GM18951 (cell line): ENCODE data around the gene DOCK4.
"Not testable (repeated sequence)": the region's sequence is repeated elsewhere in the genome, so short reads cannot be mapped to it uniquely, and the experiment has no call there.

Experiments
- POLR2A ChIP-seq: IDR thresholded peaks from 4 replicates; pipeline ENCODE4 v1.6.1; 2011; ENCODE audit warnings: mild to moderate bottlenecking; ENCODE audit not compliant: insufficient read length, insufficient read depth; ENCODE audit errors: extremely low read depth
- in situ Hi-C: fragments of 300-500 bp; cut with MboI; formaldehyde crosslinking; loops from one replicate; pipeline ENCODE4 v1.12.0; 2022; ENCODE audit warnings: low sequenced_read_pairs, mixed read lengths, inconsistent platforms; ENCODE audit not compliant: unreplicated experiment

The DOCK4 gene

DNA sequence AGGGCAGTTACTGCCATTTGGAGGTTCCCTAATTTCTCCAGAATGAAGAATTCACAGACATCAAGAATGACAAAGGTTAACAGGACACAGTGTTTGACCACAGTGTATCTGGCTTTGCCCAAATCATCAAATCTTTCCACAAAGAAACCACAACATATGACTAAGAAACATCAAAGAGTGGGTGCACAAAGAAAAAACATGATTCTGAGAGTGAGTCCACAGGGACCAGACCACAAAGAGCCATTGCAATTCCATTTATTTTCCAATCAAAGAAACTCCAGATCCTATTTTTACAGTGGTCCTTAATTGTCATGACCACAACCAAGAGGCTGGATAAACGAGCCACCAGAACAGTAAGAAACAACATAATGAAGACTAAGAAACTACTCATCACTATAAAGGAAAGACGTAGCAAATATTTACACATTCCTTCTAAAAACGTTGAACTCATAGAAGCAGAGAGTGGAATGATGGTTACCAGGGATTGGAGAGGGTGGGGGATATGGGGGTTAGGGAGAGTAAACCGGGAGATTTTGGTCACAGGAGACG is 286.5 kb downstream of the DOCK4 start:
- no peak for TF ChIP-seq POLR2A
- in situ Hi-C loops = no loop called here

DNA sequence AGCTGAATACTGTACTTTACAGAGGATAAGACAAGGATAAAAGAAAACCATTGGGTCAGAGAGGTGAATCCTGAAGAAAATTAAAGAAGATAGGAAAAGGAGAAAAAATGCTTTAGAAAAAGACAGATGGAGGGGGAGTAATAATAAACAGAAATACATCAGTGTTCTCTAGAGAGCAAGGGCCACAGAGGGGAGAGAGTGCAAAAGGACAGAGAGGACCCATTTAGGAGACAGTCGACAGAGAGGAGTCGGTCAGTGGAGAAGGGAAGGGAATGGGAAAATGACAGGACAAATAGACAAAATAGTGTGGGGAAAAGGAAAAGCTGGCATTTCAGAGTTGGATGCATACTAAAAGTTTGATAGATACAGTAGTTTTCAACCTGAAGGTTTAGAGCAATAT is 287.0 kb downstream of the DOCK4 start:
- no peak for TF ChIP-seq POLR2A
- in situ Hi-C loops = no loop called here

DNA sequence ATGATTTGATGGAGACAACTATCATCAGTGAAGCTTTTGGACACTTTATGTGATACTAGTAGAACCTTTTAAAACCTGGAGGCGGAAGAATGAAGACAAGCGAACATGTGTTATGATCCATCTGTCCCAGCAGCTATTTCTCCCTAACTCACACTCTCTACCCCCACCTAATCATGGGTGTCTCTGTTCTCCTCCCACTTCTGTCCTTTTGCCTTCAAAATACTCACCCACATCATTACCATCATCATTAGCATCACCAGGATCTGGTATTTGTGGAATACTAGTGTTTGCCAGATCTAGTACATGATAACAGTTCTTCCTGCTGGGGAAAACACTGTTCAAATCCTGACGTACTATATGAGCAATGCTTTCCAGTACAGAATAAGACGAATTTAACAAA is 287.7 kb downstream of the DOCK4 start:
- in situ Hi-C loops = no loop called here
- no peak for TF ChIP-seq POLR2A

DNA sequence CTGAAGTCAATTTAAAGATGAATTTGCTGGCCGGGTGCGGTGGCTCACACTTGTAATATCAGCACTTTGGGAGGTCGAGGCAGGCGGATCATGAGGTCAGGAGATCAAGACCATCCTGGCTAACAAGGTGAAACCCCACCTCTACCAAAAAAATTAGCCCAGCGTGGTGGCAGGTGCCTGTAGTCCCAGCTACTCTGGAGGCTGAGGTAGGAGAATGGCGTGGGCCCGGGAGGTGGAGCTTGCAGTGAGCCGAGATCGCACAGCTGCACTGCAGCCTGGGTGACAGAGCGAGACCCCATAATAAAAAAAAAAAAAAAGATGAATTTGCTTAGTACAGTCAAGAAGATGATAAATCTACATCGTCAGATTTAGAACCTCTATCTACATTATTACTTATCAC is 288.8 kb downstream of the DOCK4 start:
- in situ Hi-C loops = not testable (repeated sequence)

DNA sequence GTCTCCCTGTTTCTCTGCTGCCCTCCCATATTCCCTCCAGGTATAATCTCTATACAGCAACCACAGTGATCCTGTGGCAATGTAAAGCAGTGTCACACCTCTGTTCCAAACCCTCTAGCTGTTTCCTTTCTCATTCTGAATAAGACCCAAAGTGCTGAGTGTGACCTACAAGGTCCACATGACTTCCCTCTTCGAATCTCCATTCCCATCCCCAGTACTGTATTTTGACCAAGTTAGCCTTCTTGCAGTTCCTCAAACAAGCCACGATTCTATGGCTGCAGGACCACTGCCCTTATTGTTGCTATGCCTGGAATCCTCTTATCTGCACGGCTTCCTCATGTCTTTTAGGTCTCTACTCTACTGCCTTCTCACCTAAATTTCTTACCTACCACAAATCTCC is 291.9 kb downstream of the DOCK4 start:
- no peak for TF ChIP-seq POLR2A
- in situ Hi-C loops = no loop called here

DNA sequence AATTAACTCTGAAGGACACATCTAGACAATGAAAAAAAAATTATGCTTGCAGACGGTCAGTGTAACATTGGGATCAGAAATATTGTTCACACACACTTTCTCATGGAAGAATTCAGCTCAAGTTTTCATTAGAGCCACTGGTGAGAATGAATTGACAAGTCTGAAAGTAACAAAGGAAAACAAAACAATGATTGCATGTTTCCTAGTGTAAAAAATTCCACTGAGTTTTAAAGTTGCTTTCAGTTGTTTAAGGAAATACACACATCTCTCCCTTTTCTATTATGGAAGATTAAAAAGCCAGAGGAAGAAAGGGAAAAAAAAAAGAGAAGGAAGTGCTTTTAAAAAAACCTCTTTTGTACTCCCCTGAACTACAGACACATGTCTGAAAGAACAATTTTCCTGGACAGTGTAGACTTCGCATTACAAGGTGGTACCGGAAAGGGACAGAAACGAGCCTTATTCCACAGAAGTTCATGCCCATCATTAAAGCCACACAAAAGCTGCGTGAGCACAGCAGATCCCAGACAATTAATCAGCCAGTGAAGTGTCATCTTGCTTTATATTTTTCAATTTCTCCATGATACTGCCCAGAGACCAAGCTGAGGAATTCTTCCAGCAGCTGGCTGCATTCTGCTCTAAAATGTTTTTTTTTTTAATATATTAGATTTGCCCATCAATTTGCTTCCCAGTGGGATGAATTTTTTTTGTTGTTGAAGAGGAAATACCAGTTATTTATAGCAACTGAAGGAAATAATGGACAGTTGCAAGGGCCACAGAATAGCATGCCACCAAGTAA is 294.8 kb downstream of the DOCK4 start:
- no peak for TF ChIP-seq POLR2A

DNA sequence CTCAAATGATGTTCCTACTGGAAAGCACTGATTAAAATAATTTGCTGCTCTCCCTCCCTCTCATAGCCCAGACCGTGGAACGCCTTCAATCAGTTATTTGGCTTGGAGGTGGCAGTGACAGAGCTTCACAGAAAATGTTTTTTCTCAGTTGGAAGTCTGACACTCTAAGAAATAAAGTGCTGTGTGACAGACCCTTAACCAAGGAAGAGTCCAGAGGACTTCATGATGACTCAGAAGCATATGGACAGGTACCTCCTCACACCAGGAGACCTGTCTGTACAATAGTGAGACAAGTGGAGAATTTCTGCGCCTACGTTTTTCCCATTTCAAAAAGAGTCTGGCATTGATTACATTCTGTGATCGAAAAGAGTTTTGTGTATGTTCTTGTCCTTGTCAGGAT is 295.5 kb downstream of the DOCK4 start:
- no peak for TF ChIP-seq POLR2A
- in situ Hi-C loops = no loop called here

More for the DNA sequence above, 294.8 kb downstream of the DOCK4 start:
- in situ Hi-C loops = no loop called here

DNA sequence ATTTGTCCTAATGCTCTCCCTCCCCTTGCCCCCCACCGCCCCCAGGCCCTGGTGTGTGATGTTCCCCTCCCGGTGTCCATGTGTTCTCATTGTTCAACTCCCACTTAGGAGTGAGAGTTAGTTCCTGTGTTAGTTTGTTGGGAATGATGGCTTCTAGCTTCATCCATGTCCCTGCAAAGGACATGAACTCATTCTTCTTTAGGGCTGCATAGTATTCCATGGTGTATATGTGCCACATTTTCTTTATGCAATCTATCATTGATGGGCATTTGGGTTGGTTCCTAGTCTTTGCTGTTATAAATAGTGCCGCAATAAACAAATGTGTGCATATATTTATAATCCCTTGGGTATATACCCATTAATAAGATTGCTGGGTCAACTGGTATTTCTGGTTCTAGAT is 297.5 kb downstream of the DOCK4 start:
- in situ Hi-C loops = not testable (repeated sequence)

DNA sequence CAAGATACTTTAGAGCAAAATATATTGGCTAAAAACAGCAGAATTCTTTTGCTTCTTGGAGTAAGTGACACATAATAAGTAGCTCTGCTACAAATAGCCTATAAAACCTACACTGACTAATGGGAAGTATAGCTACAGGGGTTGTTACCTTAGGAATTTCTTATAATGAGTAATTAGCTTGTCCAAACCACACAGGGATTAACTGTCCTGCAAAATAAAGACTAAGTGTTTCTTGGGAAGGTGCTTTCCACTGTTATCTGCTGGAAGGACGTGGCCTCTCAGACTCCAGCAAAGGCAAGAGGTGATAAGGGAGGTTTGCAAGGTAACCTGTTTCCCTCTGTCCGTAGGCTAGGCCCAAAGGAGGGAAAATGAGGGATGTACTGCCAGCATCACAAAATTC is 302.4 kb downstream of the DOCK4 start:
- no peak for TF ChIP-seq POLR2A
- in situ Hi-C loops = no loop called here

DNA sequence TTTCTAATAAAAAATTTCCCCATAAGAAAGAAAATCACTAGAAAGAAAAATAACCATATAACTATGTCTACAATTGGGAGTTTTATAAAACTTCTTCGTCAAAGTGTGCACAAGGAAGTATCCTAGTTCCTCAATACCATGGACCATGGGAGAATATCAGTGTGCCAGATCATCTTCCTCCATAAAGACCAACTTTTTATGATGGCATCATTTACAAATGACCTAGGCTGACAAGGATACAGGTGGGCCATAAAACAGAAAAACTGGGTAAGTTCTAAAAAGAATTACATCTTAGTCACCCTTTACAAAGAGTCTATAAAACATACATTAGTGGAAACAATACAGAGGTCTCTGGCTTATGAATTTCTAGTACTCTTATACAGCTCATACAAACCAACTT is 303.2 kb downstream of the DOCK4 start:
- in situ Hi-C loops = no loop called here
- TF ChIP-seq POLR2A = no peak

DNA sequence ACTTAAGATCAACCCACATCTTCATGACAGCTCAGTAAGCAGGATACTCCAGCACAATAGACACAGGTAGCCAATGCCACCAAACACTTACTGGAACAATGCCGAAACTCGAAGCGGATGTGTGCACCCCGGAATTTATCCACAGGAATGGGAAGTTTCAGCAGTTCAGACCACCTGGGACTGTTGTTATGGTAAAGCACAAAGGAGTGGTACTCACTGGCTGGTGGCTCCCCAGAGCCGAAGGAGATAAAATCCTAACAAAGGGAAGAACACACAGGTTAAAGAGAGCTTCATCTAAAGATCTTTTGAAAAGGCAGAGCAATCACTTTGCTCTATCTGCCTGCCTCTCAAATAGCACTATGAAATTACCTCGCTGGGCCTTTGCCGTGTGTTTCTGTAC is 305.9 kb downstream of the DOCK4 start:
- in situ Hi-C loops = no loop called here
- no peak for TF ChIP-seq POLR2A

DNA sequence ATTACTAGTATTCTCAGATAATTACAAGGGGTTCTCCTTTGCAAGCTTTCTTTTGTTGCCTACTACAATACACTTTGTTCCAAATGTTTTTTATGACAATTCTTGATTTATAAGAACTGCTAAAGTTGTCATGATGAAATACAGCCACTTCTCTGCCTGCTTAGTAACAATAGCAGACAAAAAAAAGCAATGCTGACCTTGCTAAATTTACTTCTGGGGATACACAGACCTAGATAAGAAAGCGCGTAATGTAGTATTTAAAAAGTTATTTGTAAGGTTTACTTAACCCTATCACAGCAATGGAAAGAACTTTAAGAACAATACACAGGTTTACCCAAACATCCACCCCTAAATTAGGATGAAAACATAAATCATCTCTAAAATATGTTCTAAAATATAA is 311.1 kb downstream of the DOCK4 start:
- in situ Hi-C loops = no loop called here
- TF ChIP-seq POLR2A = no peak

DNA sequence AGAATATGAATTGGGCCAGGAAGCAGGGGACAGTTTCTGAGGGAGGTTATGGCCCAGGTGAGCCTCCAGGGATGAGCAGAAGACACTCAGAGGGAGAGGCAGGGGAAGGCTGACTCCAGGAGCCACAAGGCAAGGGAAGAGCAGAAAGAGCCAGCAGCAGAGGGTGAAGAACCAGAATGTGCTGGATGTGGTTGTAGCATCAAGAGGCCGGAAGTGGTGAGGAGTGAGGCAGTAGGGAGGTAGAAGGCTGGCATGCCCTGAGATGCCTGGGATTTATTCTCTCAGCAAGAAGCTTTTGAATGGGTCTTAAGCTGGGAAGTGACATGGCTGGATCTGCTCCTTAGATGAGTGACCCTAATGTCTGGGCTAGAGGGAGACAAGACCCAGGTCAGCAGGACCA is 311.7 kb downstream of the DOCK4 start:
- in situ Hi-C loops = no loop called here

DNA sequence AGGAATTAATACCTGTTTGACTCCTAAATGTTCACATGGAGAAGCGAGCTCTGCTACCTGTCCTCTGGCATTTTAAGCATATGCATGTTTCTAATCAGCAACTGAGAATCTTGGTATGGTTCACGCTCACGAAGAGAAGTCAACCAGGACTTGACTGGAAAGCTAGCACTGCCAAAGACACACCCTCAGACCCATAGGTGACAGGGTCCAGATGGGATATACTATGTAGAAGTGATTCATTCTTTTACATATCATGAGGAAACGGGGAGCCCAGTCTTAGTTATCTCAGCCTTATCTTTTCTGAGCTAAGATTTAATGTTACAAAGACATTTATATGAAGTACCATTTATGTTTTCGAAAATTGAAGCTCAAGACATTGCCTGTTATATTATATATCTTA is 313.0 kb downstream of the DOCK4 start:
- TF ChIP-seq POLR2A = no peak
- in situ Hi-C loops = no loop called here

More for the DNA sequence above, 311.7 kb downstream of the DOCK4 start:
- TF ChIP-seq POLR2A = no peak

DNA sequence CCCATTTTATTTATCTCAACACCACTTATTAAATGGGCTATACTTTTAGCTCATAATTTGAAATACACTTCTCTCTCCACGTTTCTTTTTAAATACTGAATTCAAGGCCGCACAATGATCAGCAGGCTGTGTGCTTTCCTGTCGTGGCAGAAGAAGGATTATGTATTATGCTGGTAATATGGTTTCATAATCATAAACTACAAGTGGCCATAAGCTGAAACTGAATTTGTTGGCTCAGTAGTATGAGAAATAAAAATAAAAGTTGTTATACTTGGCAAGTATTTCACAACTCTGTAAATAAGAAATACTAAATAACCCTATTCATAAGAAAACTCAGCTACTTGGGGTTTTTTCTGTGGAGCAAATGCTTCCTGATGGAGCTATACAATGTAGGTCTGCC is 313.6 kb downstream of the DOCK4 start:
- in situ Hi-C loops = no loop called here
- no peak for TF ChIP-seq POLR2A

DNA sequence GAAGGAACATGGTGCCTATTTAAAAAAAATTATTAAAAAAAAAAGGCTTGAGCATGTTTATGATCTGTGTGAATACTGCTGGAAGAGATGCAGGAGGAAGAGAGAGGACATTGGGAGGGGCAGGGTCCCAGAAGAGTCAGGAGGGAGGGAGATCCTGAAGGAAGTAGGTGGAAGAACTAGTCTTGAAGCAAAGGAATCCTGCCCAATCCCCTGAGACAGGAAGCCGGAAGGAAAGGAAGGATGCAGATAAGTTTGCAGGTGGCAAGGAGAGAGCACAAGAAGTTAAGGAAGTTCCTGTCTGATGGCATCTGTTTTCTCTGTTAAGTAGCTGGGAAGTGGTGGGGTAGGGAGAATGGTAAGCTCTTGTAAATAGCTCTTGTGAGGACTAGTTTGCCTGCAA is 318.5 kb downstream of the DOCK4 start:
- in situ Hi-C loops = no loop called here
- no peak for TF ChIP-seq POLR2A
